NCI-H446 (cell line): Measurements from ENCODE around the gene ESRRB.
A peak's percentile ranks its signal among the peaks of the same experiment; 100 is the strongest.

Experiments used
- DNase-seq, 2 experiments: peaks; one replicate each; lab custom pipeline; 2025; lab: John Stamatoyannopoulos, UW

The ESRRB gene

DNA sequence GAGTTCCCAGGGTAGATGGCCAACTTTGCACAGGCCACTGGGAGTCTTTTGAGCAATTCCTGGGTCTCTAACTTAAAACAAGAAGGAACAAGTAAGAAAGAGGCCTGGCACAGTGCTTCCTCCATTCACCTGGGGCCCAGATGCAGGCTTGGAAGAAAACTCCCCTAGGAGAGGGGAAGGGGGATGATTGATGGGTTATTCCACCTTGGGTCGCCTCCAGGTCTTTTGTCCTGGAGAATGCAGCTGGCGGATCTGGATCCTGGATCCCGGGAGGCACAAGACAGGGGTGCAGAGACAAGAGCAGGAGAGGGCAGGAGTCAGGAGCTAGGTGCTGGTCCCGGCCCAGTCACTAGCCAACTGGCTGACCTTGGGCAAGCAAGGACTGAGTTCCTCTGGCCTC is 74.5 kb downstream of the ESRRB start:
- no peak for DNase-seq

DNA sequence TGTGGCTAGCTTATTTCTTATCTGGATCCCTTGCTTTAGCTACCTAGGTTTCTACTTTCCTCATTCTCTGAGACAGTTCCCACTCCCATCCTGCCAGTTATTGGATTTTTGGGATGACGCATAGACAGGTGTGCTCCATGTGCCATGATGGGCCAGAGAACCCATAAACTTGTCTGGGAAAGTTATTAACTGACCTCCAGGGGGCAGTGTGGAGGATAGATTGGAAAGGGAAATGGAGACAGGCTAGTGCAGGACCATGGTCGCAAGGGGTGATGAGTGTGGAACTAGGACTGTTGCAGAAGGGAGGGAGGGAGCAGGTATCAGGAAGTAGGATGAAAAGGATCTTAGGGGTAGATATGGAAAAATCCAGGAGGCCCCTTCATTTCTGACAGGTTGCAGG is 80.3 kb downstream of the ESRRB start:
- peak; percentile 35 to 37 for DNase-seq

- DNase-seq = no peak
Measured at GRCh38 chr14:76456891-76457586, 81.1 kb downstream of the ESRRB start.

- no peak for DNase-seq
Measured at GRCh38 chr14:76457841-76458240, 81.9 kb downstream of the ESRRB start.

GRCh38 chr14:76461886-76462285 is 85.9 kb downstream of the ESRRB start:
- no peak for DNase-seq

DNA sequence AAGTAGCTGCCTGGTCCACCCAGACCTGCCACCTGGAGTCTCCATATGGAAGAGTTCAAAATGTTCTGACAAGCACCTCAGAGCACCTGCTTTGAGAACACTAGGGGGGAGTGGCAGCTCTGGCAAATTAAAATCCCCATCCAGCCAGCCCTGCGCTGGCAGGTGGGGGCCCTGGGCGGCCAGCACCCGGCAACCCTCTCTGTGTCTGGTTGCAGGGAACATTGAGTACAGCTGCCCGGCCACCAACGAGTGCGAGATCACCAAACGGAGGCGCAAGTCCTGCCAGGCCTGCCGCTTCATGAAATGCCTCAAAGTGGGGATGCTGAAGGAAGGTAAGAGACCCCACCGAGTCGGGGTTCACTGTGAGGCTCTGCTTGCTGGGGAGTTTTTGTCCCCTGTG is 86.4 kb downstream of the ESRRB start:
- DNase-seq = no peak

DNA sequence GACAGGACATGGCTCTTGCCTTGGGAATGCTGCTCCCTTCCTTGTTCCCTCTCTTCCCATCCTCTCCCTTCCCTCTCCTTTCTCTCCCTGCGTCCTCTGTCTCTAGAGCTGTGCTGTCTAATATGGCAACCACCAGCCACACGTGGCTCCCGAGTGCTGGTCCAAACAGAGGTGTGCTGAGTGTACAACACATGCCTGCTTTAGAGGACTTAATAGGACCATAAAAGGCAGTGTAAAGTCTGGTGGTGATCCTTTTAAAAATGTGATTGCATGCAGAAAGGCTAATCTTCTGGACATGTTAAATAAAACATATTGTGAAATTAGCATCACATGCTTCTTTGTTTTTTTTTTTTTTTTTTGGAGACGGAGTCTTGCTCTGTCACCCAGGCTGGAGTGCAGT is 87.2 kb downstream of the ESRRB start:
- DNase-seq = no peak

GRCh38 chr14:76464856-76465255 is 88.9 kb downstream of the ESRRB start:
- no peak for DNase-seq

DNA sequence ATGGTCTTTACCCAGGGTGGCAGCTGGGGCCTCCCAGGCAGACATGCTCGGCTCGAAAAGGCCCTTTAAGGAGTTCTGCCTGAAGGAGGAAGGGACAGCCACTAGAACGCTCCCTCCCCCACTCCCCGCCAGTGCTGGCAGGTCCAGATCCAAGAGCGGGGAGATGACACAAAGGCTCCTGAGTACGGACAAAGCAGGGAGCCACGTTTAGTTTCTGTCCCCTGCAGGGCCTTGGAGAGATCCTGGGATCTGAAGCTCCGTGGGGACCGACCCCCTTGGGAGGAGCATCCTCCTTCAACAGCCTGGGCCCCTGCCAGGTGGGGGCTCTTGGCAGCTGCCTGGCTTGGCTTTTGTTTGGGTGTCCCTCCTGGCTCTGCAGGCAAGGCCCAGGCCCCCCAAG is 89.7 kb downstream of the ESRRB start:
- no peak for DNase-seq

GRCh38 chr14:76467711-76468155 is 91.8 kb downstream of the ESRRB start:
- DNase-seq = no peak

DNA sequence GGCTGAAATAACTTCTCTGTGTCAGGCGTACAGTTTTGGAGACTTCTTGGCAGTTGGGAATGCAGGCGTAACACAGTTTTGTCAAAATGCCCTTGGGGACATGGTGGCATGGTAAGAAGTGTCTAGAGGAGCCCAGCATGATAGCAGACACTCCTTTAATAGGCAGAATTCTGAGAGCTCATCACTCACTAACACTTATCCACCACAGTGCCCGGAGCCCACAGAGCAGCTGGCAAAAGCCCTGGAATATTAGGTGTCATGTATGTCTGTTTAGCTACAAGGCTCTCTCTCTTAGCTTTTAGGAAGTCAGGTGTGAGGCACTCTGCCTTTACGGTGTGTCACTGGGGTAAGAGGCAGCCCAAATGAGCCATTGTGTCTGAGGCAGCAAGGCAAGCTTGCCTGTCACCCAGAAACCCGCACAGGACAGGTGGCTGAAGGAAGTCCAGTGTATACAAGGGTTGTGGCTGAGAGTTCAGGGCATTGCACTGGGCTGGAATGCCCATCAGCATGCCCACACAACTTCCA is 96.3 kb downstream of the ESRRB start:
- no peak for DNase-seq

DNA sequence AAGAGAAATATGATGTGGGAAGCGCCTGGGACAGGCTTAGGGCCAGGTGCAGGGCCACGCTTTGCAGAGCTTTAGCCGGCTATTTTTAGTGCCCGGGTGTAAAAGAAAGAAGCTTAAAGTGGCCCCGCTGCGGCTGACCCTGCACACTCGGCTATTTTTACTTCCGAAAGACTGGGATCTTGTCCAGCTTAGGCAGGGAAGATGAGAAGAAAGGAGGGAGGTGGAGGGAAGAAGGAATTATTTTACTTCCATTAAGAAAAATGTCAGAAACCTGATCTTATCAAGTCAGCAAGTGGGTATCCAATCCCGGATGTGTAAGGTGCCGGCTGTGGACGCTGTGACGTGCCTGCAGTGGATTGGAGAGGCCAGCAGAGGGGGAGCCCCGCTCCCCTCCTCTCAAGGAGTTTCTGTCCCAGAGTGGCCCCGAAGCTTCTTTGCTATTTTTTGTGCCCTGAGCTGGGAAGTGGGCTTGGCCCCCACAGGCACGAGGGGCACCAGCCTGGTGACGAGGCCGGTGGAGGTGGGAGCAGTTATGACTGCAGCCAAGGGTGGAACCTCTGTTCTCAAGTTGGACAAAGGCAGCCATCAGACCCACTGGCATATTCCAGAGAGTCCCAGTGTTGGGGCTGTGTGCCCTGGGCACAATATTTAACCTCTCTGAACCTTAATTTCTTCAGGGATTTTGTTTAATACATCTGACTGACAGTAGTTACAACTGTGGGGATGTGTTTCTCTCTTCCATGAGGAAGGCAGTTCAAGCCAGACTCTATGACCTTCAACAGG is 97.7 kb downstream of the ESRRB start:
- DNase-seq = no peak

DNA sequence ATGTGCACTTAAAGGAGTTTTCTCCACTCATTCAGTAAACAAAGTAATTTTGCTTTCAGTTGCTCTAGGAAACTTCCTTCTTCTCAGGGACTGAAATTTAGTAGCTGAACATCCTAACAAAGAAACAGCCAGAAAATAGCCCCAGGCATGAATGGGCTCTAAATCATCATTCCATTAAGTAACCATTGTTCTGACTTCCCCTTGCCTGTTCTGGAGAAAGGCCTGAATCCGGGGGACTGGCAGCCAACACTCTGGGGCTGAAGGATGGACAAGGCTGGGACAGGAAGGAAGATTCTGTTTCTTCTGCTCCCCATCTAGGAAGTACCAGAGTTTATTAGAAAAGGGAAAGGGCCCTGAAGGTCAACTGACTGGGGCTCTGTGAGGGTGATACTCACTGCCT is 104.5 kb downstream of the ESRRB start:
- DNase-seq = no peak

DNA sequence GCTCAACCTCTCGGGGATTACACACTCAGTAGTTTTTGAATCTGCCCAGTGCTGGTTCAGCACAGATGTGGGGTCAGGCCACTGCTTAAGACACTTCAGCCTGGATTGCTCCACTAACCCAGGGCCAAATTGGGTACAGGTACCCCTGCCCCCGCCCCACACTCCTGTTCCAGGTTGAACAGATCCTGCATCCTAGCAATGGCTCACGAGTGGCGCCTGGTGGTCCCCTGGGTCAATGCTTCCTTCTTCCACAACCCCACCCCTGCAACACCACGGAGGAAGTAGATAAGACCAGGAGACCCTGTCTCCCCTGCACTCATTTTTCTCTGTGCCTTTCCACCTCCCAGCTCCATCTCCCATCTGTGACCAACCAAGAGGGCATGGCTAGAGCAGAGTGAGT is 108.4 kb downstream of the ESRRB start:
- DNase-seq = no peak

GRCh38 chr14:76486251-76486743 is 110.4 kb downstream of the ESRRB start:
- DNase-seq = peak in 1 of 2 experiments; percentile 46

DNA sequence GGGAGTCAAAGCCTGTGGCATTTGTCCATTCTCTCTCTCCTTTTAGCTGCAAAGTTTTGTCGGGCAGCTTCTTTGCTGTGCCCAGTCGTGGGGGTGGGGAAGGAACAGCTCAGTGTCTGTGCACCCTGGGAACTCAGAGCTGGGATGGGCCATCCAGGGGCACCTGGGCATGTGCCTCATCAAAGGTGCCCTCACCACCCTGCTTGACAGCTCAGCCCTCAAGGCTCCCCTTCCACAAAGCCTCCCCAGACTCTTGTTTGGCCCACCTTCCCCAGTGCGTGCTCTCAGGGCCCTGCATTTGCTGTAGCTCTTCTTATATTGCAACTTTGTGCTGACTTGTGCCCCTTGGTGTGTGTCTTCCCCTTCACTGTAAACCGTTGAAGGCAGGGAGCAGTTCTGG is 112.6 kb downstream of the ESRRB start:
- no peak for DNase-seq

DNA sequence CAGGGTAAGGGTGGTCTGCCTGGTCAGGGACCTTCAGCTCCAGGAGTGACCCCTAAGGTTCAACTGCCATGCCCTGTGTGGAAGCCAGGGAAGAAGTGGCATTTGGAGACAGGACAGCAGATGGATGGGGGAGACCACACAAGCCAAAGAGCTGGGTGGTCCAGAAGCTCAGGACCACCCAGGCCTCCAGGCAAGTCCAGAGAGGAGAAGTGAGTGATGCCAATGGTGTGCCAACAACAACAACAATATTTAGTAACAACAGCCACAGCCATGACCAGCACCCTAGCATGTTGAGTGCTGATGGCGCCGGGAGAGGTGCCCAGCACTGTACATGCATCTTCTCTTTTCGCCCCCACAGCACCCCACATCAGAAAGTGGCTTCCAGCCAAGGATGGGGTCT is 113.7 kb downstream of the ESRRB start:
- DNase-seq = no peak

GRCh38 chr14:76490111-76490510 is 114.2 kb downstream of the ESRRB start:
- DNase-seq = no peak

GRCh38 chr14:76490735-76491134 is 114.8 kb downstream of the ESRRB start:
- DNase-seq = no peak

- no peak for DNase-seq
Measured at GRCh38 chr14:76491172-76491930, 115.4 kb downstream of the ESRRB start.

- no peak for DNase-seq
Measured at GRCh38 chr14:76495983-76496382, 120.0 kb downstream of the ESRRB start.

DNA sequence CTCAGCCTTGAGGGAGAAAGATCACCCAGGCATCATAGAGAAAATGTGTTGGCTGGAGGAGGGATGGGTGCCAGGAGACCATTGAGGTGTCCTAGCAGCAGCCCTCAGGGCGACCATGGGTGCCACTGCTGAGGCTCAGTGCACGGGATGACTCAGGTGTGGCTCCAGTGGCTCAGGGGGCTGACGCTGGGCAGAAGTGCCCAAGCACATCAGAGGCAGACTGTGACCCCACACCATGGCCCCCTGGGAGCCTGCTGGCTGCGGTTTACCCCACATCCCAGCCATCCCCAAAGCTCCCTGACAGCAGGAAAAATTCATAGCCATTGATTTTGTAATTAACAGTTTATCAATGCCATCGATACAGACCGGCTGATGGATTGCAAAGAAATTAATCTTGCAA is 120.7 kb downstream of the ESRRB start:
- DNase-seq = no peak
